Heart left ventricle (tissue), 16 donors: ENCODE measurements around the gene TRMT11. TPM values are rescaled to one million over a fixed set of nuclear protein-coding genes. Genes with fewer than 3 reads are reported as not detected.

Source experiments
- ATAC-seq, 4 donors: fragments of 200-7000 bp; cut with Tn5 transposase; one replicate each; pipeline ENCODE4 v1.9.1; 2020 to 2022; ENCODE audit warnings: moderate library complexity in 4 of 4, mild to moderate bottlenecking in 3 of 4, moderate number of reproducible peaks in 1 of 4
- DNase-seq, 5 donors: peaks; one replicate each; pipeline ENCODE4 v3.0.0-alpha.2; 2020
- H3K27ac ChIP-seq, 12 donors: fragments of 200-600 bp; sonication (generic) in 4 of 12; one replicate each; pipeline versions ENCODE4 v1.5.0 to v1.8.0; 2016 to 2022; ENCODE audit warnings: mild to moderate bottlenecking in 2 of 12
- H3K27me3 ChIP-seq, 9 donors: fragments of 200-600 bp; sonication (generic) in 2 of 9; one replicate each; pipeline versions ENCODE4 v1.5.1 to v1.8.0; 2016 to 2022; ENCODE audit warnings: mild to moderate bottlenecking in 3 of 9
- H3K36me3 ChIP-seq, 9 donors: fragments of 200-600 bp; sonication (generic) in 2 of 9; one replicate each; pipeline versions ENCODE4 v1.5.0 to v1.8.0; 2018 to 2022; ENCODE audit warnings: mild to moderate bottlenecking in 2 of 9
- H3K4me1 ChIP-seq, 12 donors: fragments of 200-600 bp; sonication (generic) in 4 of 12; one replicate each; pipeline versions ENCODE4 v1.5.0 to v1.8.0; 2016 to 2022; ENCODE audit warnings: mild to moderate bottlenecking in 3 of 12
- H3K4me3 ChIP-seq, 12 donors: fragments of 200-600 bp; sonication (generic) in 4 of 12; one replicate each; pipeline versions ENCODE4 v1.5.0 to v1.8.0; 2017 to 2022; ENCODE audit warnings: mild to moderate bottlenecking in 9 of 12, moderate library complexity in 4 of 12
- H3K9me3 ChIP-seq, 12 donors: fragments of 200-600 bp; sonication (generic) in 4 of 12; one replicate each; pipeline versions ENCODE4 v1.5.0 to v1.8.0; 2016 to 2022; ENCODE audit warnings: mild to moderate bottlenecking in 1 of 12
- CTCF ChIP-seq, 12 donors: fragments of 200-600 bp; sonication (generic) in 4 of 12; IDR thresholded peaks; one replicate each; pipeline versions ENCODE4 v1.5.0 to v1.8.0; 2018 to 2022; ENCODE audit warnings: antibody characterized with exemption in 12 of 12, mild to moderate bottlenecking in 5 of 12
- POLR2A ChIP-seq, 2 donors: fragments of 450-650 bp; IDR thresholded peaks; one replicate each; pipeline ENCODE4 v1.6.1; 2017; ENCODE audit warnings: antibody characterized with exemption in 2 of 2, mild to moderate bottlenecking in 2 of 2, moderate library complexity in 2 of 2
- WGBS, 4 donors: extraction: QIAGEN DNeasy Blood & Tissue Kit in 2 of 4; methylation state at CpG; one replicate each; pipeline versions ENCODE4 v1.1.5 to v1.1.7; 2013 to 2018; 5-methylcytosine and 5-hydroxymethylcytosine counted together
- intact Hi-C, 10 donors: fragments of 100-400 bp; cut with DNase I; formaldehyde crosslinking; loops; one replicate each; pipeline versions ENCODE4 v1.11.1 to v1.14.2; 2022
- polyA plus RNA-seq, 2 donors: library from polyadenylated mRNA; stranded (reverse); fragments of 200-250 nt; gene quantifications; one replicate each; pipeline ENCODE4 v1.2.3, GENCODE V29; 2013
- total RNA-seq, 9 donors: library from RNA; depleted of rRNA in 2 of 9; stranded (reverse); fragments of >200 nt in 2 of 9; fragmentation: NEBNext Ultra II Directional in 3 of 9; extraction: Animal tissue kit (Norgen Biotek cat#: 25700) in 3 of 9; gene quantifications; one replicate each; pipeline versions ENCODE4 v1.1.0 to v1.2.4, GENCODE V29; 2016 to 2023
- donor health status: ischemic (EF 13 %, LVEDD 7.1; RV severe dilation, severe dysfunction).
- donor health status: healthy with polysubstance abuse.
- donor health status: DM: no; HTN: yes; CAD: no.
- donor health status: DM: no; HTN: no; CAD: no.
- donor health status: ischemic (EF 25% LVEDD 6.9; RV normal size, moderate dysfunction).
- donor health status: ischemic (EF 25% LVEDD 5.7; RV mildly dilated, moderate dysfunction).
- donor health status: healthy.
- donor health status: DM: yes; HTN: yes; CAD: no.
- donor health status: ischemic (EF 35%, LVEDD 5.7; RV mildly dilated, moderate dysfunction).
- donor health status: nonischemic (EF 11% LVEDD 7.7; RV severe dilation, severe dysfunction).
- donor health status: DM: yes; HTN: yes; CAD: no.
- donor health status: PGD.
- donor health status: ischemic (EF 29% LVEDD 5.4; RV normal size, mild dysfunction).
- donor health status: nonischemic (EF 23%, LVEDD 6.1; RV moderate dilation, normal function).

The TRMT11 gene
- total and polyA plus RNA-seq, 11 donors = 8.0 to 15.6 (median 11.2) TPM

DNA sequence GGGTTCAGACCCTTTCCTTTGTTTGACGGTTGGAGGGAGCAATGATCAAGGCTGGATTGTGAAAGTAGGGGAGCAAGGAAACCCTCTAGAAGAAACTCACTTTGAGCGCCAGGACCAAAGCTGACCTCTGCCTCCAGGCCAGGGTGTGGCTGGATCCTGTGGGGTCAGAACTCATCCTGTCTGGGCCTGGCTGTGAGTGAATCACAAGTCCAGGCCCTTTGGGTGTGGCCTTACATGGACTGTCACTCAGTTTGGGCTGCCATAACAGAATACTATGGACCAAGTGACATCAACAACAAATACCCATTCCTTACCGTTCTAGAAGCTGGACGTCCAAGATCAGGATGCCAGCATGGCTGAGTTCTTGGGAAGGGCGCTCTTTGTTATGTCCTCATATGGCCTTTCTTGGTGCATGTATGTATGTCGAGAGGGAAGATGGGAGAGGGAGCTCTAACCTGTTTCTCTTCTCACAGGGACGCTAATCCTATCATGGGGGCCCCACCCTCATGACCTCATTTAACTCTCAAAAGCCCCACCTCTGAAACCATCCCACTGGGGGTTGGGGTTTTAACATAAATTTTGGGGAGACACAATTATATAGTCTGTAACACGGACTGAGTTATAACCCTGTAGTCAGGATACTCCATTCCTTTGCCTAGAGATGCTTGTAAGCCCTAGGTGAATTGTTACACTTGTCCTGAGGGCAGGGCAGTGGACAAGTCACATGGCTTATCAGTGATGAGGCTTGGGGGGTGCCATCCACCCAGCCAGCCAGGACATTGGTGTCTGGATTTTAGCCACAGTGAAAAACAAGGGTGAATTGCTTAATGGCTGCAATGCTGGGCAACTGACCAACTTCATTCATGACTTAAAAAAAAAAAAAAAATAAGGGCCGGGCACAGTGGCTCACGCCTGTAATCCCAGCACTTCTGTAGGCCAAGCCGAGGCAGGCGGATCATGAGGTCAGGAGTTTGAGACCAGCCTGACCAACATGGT, 80.0 kb downstream of the TRMT11 start:
- no peaks in the 10 kb centered on the region for H3K36me3 ChIP-seq
- intact Hi-C loops = no loop called here
- TF ChIP-seq POLR2A (IDR thresholded peaks at IDR 0.05) (no peak), CTCF (IDR thresholded peaks at IDR 0.05) (no peak)
- peaks cover 0 to 6% (median 0%) of the 10 kb centered on the region in 12 donors for H3K9me3 ChIP-seq
- peaks cover 0 to 11% (median 0%) of the 10 kb centered on the region in 12 donors for H3K4me1 ChIP-seq
- no peak overlapping the region for H3K4me3 ChIP-seq
- H3K27ac ChIP-seq = no peak overlapping the region
- 92 to 97% (median 96%) methylated on average over 12 of the region's 12 CpGs for WGBS, 4 donors
- no peak for ATAC-seq
- no peak for DNase-seq
- H3K27me3 ChIP-seq = no peaks in the 10 kb centered on the region

- ATAC-seq = no peak
- TF ChIP-seq CTCF (IDR thresholded peaks at IDR 0.05) (no peak), POLR2A (IDR thresholded peaks at IDR 0.05) (no peak)
- H3K27me3 ChIP-seq = no peaks in the 10 kb centered on the region
- 96 to 98% (median 97%) methylated on average over 3 of the region's 3 CpGs for WGBS, 4 donors
- no peak overlapping the region for H3K4me3 ChIP-seq
- H3K4me1 ChIP-seq = peaks cover 0 to 11% (median 0%) of the 10 kb centered on the region in 12 donors
- intact Hi-C loops = no loop called here
- no peak for DNase-seq
- no peak overlapping the region for H3K27ac ChIP-seq
- H3K9me3 ChIP-seq = peaks cover 0 to 6% (median 0%) of the 10 kb centered on the region in 12 donors
- H3K36me3 ChIP-seq = no peaks in the 10 kb centered on the region
Observed at GRCh38 chr6:126067073-126067472, 80.7 kb downstream of the TRMT11 start.

DNA sequence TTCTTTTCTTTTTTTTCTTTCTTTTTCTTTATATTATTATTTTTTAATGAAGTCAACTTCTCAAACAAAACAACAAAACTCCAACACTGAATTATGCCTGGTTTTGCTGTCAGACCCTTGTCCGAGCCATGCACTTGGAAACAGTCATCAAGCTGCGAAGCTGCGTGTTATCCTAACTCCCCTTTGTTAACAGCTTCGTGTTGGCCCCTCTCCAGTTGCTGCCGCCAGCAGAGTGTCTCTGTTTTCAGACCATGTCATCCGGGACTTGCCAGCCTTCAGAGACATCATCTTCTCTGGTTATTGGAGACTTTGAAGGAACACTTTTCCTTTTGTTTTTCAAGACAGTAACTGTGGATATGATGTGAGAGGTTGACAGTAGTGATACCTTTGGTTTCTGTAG, 83.1 kb downstream of the TRMT11 start:
- Histone ChIP-seq H3K27me3 (no peaks in the 10 kb centered on the region), H3K36me3 (no peaks in the 10 kb centered on the region), H3K9me3 (peaks cover 0 to 6% (median 0%) of the 10 kb centered on the region in 12 donors), H3K4me1 (peaks cover 0 to 4% (median 0%) of the 10 kb centered on the region in 12 donors), H3K4me3 (no peak overlapping the region), H3K27ac (no peak overlapping the region)
- 71 to 74% (median 73%) methylated on average over 6 of the region's 6 CpGs for WGBS, 4 donors
- TF ChIP-seq POLR2A (IDR thresholded peaks at IDR 0.05) (no peak), CTCF (IDR thresholded peaks at IDR 0.05) (no peak)
- intact Hi-C loops = no loop called here
- DNase-seq (no peak), ATAC-seq (no peak)

GRCh38 chr6:126071000-126071647, 84.8 kb downstream of the TRMT11 start:
- no peak overlapping the region for H3K4me3 ChIP-seq
- ATAC-seq (no peak), DNase-seq (no peak)
- no peaks in the 10 kb centered on the region for H3K4me1 ChIP-seq
- H3K27me3 ChIP-seq = no peaks in the 10 kb centered on the region
- no peaks in the 10 kb centered on the region for H3K36me3 ChIP-seq
- TF ChIP-seq POLR2A (IDR thresholded peaks at IDR 0.05) (no peak), CTCF (IDR thresholded peaks at IDR 0.05) (no peak)
- H3K27ac ChIP-seq = no peak overlapping the region
- peaks cover 0 to 5% (median 0%) of the 10 kb centered on the region in 12 donors for H3K9me3 ChIP-seq
- whole genome bisulfite sequencing, 4 donors = 89 to 92% (median 90%) methylated on average over 7 of the region's 7 CpGs
- intact Hi-C loops = no loop called here
